DND-41 (cell line): ENCODE results near the gene RABAC1.
"Not testable (repeated sequence)": the region's sequence is repeated elsewhere in the genome, so short reads cannot be mapped to it uniquely, and the experiment has no call there.

ENCODE experiments used
- ATAC-seq: fragments of 200-7000 bp; cut with Tn5 transposase; 3 replicates; pipeline ENCODE4 v1.9.1; 2021; ENCODE audit warnings: low read depth; ENCODE audit not compliant: insufficient read depth
- DNase-seq: peaks from one replicate; pipeline ENCODE4 v3.0.0-alpha.2; 2020
- H2AFZ ChIP-seq: 2 replicates; pipeline ENCODE4 v1.6.0; 2012; ENCODE audit warnings: low read depth, low read length
- H3K27ac ChIP-seq: 2 replicates; pipeline ENCODE4 v1.5.1; 2012; ENCODE audit warnings: low read length, inconsistent platforms
- H3K27me3 ChIP-seq: fragments of 200-600 bp; sonication (generic); 2 replicates; pipeline ENCODE4 v1.6.0; 2012; ENCODE audit warnings: low read length, mild to moderate bottlenecking, inconsistent platforms; ENCODE audit not compliant: insufficient read depth, poor library complexity
- H3K36me3 ChIP-seq: 2 replicates; pipeline ENCODE4 v1.5.1; 2012; ENCODE audit warnings: low read length, inconsistent platforms; ENCODE audit not compliant: insufficient read depth
- H3K4me1 ChIP-seq: 2 replicates; pipeline ENCODE4 v1.5.1; 2012; ENCODE audit warnings: mild to moderate bottlenecking, low read length; ENCODE audit not compliant: insufficient read depth
- H3K4me2 ChIP-seq: 2 replicates; pipeline ENCODE4 v1.6.0; 2012; ENCODE audit warnings: mild to moderate bottlenecking, moderate library complexity, low read length, inconsistent platforms; ENCODE audit not compliant: insufficient read depth
- H3K4me3 ChIP-seq, 2 experiments: fragments of 200-600 bp in 1 of 2; shearing (Covaris generic) in 1 of 2; 2 replicates each; pipeline ENCODE4 v1.5.1; 2012 to 2016; ENCODE audit warnings: inconsistent platforms in 2 of 2, low read length in 2 of 2, mild to moderate bottlenecking in 2 of 2, low read depth in 1 of 2, moderate library complexity in 1 of 2
- H3K79me2 ChIP-seq: 2 replicates; pipeline ENCODE4 v1.6.0; 2012; ENCODE audit warnings: low read length, inconsistent platforms; ENCODE audit not compliant: insufficient read depth
- H3K9ac ChIP-seq: 2 replicates; pipeline ENCODE4 v1.6.0; 2012; ENCODE audit warnings: low read depth, mild to moderate bottlenecking, inconsistent platforms, low read length, moderate library complexity
- H3K9me3 ChIP-seq: 2 replicates; pipeline ENCODE4 v1.5.1; 2012; ENCODE audit warnings: low read length, moderate library complexity, mild to moderate bottlenecking, inconsistent platforms; ENCODE audit not compliant: insufficient read depth, severe bottlenecking
- H4K20me1 ChIP-seq: 2 replicates; pipeline ENCODE4 v1.6.0; 2012; ENCODE audit warnings: low read length; ENCODE audit not compliant: insufficient read depth
- CTCF ChIP-seq: IDR thresholded peaks from 2 replicates; pipeline ENCODE4 v1.5.1; 2012; ENCODE audit warnings: borderline replicate concordance, low read length, moderate library complexity, mild to moderate bottlenecking; ENCODE audit not compliant: poor library complexity, severe bottlenecking; ENCODE audit errors: extremely low read depth
- EZH2 ChIP-seq: IDR thresholded peaks from 3 replicates; pipeline ENCODE4 v1.6.1; 2012; ENCODE audit warnings: borderline replicate concordance, low read depth, mild to moderate bottlenecking, moderate library complexity, low read length, inconsistent platforms; ENCODE audit not compliant: severe bottlenecking

RABAC1 gene

DNA sequence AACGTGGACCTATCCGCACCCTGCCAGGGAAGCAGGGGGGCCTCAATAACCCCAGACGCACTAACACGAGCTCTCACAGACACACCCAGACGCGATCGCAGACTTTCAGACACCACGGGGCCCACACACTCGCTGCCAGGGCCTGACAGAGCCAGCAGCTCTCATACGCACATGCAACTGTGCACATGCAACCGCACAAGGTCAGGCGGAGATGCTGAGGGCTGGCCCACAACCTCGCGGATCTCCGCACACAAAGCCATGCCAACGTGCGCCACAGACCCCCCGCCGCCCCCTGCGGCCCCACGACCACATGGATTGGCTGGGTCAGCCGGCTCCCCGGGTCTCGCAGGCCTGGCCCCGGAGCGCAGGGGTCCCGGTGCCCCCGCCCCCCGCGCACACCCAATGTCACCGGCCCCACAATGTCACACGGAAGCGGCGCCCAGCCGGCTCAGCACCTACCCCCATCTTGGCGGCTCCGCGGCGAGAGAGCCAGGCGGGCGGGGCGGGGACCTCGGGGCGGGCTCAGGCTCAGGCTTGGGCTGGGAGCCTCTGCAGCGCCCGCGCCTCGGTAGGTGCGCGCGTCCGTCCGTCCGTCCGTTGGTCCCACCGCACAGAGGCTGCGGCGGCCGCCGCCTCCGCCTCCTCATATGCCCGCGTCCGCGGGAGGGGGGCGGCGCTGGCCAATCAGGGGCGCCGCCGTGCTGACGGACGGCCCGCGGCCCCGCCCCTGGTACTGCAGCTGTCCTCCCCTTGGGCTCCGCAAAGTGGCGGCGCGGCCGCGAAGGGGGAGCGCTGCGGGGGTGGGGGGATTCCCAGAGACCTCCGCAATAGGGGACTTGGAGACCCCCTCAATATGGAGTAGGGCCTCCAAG is 34.7 kb upstream of the RABAC1 start, which contains the start of gene ATP1A3:
Gene ATP1A3 (minus strand): TSS at position 619 of the 872 bp plus-strand sequence. CDS start 154 bp downstream, at position 465.
- peak; percentile 85 for DNase-seq
- peak within 1 kb of the TSS; percentile 96 for H3K4me2 ChIP-seq

GRCh38 chr19:41991925-41992569 is 32.9 kb upstream of the RABAC1 start:
- not testable (repeated sequence) for H4K20me1 ChIP-seq, H3K27ac ChIP-seq, H3K27me3 ChIP-seq, DNase-seq, ATAC-seq, H2AFZ ChIP-seq, H3K9me3 ChIP-seq, H3K9ac ChIP-seq
- peaks cover 18% of the 10 kb centered on the region for H3K36me3 ChIP-seq
- peak overlapping the region; percentile 96 for H3K4me2 ChIP-seq
- peaks cover 32% of the 10 kb centered on the region for H3K4me1 ChIP-seq
- peaks cover 17% of the 10 kb centered on the region for H3K79me2 ChIP-seq
- peak overlapping the region in 1 of 2 experiments; percentile 29; a peak in 2 of 4 replicates for H3K4me3 ChIP-seq

More for the DNA sequence above, 34.7 kb upstream of the RABAC1 start, which contains the start of gene ATP1A3:
- peaks cover 47% of the 10 kb centered on the region for H3K4me1 ChIP-seq
- H3K36me3 ChIP-seq, result 0 out of 2 replicates have a peak, but pooled peaks cover under 1% of the 10 kb centered on the region
- no peaks in the 10 kb centered on the region for H3K27me3 ChIP-seq
- H4K20me1 ChIP-seq, result peaks cover 7% of the 10 kb centered on the region
- peak within 1 kb of the TSS; percentile 62 to 82; a peak in 3 of 4 replicates for H3K4me3 ChIP-seq
- peaks cover 17% of the 10 kb centered on the region for H3K79me2 ChIP-seq
- peak within 1 kb of the TSS; percentile 77 for H2AFZ ChIP-seq
- peak within 1 kb of the TSS; percentile 71 for H3K27ac ChIP-seq
- H3K9ac ChIP-seq, result peak within 1 kb of the TSS; percentile 69
- no peak for TF ChIP-seq CTCF
- H3K9me3 ChIP-seq, result no peaks in the 10 kb centered on the region
- peak; percentile 81 for ATAC-seq

DNA sequence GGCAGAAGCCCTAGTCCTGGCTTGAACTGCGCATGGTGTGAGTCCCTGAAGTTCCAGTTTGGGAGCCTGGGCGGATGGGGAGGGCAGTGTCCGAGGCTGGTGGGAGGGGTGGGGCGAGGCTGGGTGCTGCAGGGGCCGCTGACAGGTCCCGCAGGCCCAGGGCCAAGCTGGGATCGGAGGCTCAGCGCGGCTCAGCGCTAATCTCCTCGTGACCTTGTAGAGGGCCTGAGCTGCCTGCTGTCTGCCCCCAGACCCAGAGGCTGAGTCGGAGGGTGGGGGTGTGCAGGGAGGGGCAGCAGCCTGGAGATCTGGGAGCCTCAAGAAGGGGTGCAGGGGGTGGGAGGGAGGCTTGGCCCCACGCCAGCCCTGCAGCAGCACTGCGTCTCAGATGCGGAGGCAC is 31.9 kb upstream of the RABAC1 start:
- no peak for DNase-seq
- no peak overlapping the region for H3K4me2 ChIP-seq
- peaks cover 27% of the 10 kb centered on the region for H3K36me3 ChIP-seq
- H3K4me3 ChIP-seq, result no peak overlapping the region
- H3K9me3 ChIP-seq, result no peaks in the 10 kb centered on the region
- H3K79me2 ChIP-seq, result peaks cover 17% of the 10 kb centered on the region
- ATAC-seq, result no peak
- H3K27ac ChIP-seq, result no peak overlapping the region
- peaks cover 25% of the 10 kb centered on the region for H3K4me1 ChIP-seq
- TF ChIP-seq EZH2 (no peak), CTCF (no peak)
- no peak overlapping the region for H3K9ac ChIP-seq
- H4K20me1 ChIP-seq, result peaks cover 7% of the 10 kb centered on the region
- H3K27me3 ChIP-seq, result no peaks in the 10 kb centered on the region
- H2AFZ ChIP-seq, result no peak overlapping the region

DNA sequence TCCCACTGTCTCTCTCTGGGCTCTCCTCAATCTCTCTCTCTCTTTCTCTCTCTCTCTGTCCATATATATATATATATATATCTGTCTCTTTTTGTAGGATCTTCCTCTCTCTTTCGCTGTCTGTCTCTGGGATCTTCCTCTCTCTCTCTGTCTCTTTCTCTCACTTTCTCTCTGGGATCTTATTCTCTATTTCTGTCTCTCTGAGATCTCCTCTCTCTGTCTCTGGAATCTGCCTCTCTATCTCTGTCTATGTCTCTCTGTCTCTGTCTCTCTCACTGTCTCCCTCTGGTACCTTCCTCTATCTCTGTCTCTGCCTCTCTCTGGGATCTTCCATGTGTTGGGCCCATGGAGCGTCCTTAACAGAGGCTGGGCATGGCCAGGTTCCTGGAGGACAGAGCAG is 31.5 kb upstream of the RABAC1 start:
- no peak for TF ChIP-seq EZH2
- TF ChIP-seq CTCF, result no peak
- Histone ChIP-seq H3K27ac (no peak overlapping the region), H4K20me1 (peaks cover 7% of the 10 kb centered on the region), H3K9ac (no peak overlapping the region), H3K4me1 (peaks cover 25% of the 10 kb centered on the region), H2AFZ (no peak overlapping the region), H3K27me3 (no peaks in the 10 kb centered on the region), H3K4me3 (no peak overlapping the region), H3K9me3 (no peaks in the 10 kb centered on the region), H3K79me2 (peaks cover 17% of the 10 kb centered on the region), H3K4me2 (no peak overlapping the region), H3K36me3 (peaks cover 31% of the 10 kb centered on the region)
- DNase-seq (no peak), ATAC-seq (no peak)
